PFSK-1 (cell line): ENCODE data around the gene ADGB.

Source experiments
- FOXP2 ChIP-seq: optimal IDR thresholded peaks from 2 replicates; pipeline ENCODE3; 2011; ENCODE audit warnings: borderline replicate concordance, control low read depth, inconsistent platforms; ENCODE audit not compliant: insufficient read depth; ENCODE audit errors: extremely low read length, extremely low read depth
- POLR2AphosphoS5 ChIP-seq: IDR thresholded peaks from 2 replicates; pipeline ENCODE4 v1.6.1; 2012; ENCODE audit warnings: low read depth, mild to moderate bottlenecking, control low read depth, low read length, moderate library complexity
- REST ChIP-seq, 2 experiments: IDR thresholded peaks; 2 replicates each; pipeline versions ENCODE4 v1.6.1 to v1.8.0; 2011 to 2012; ENCODE audit warnings: low read depth in 2 of 2, low read length in 2 of 2, control low read depth in 1 of 2, inconsistent platforms in 1 of 2, mild to moderate bottlenecking in 1 of 2, moderate library complexity in 1 of 2; ENCODE audit not compliant: insufficient read depth in 1 of 2
- SIN3A ChIP-seq: IDR thresholded peaks from 2 replicates; pipeline ENCODE4 v1.6.1; 2012; ENCODE audit warnings: mild to moderate bottlenecking, low read length, moderate library complexity, borderline replicate concordance; ENCODE audit not compliant: insufficient read depth
- TAF1 ChIP-seq: IDR thresholded peaks from 2 replicates; pipeline ENCODE4 v1.6.1; 2012; ENCODE audit warnings: low read length, control low read depth, borderline replicate concordance; ENCODE audit not compliant: insufficient read depth

The ADGB gene

GRCh38 chr6:146787876-146788508, 189.2 kb downstream of the ADGB start:
- no peak for TF ChIP-seq FOXP2
- no peak for TF ChIP-seq POLR2AphosphoS5
- TF ChIP-seq REST (IDR thresholded peaks at IDR 0.05; ENCODE audit: insufficient read depth in 1 of 2, low read depth in 2 of 2, low read length in 2 of 2): no peak
- no peak for TF ChIP-seq TAF1
- TF ChIP-seq SIN3A: no peak

GRCh38 chr6:146790561-146791091, 191.9 kb downstream of the ADGB start:
- TF ChIP-seq REST (IDR thresholded peaks at IDR 0.05; ENCODE audit: insufficient read depth in 1 of 2, low read depth in 2 of 2, low read length in 2 of 2) (no peak), SIN3A (no peak), POLR2AphosphoS5 (no peak), TAF1 (no peak), FOXP2 (no peak)

GRCh38 chr6:146791930-146792329, 193.2 kb downstream of the ADGB start:
- no peak for TF ChIP-seq TAF1
- no peak for TF ChIP-seq REST (IDR thresholded peaks at IDR 0.05; ENCODE audit: insufficient read depth in 1 of 2, low read depth in 2 of 2, low read length in 2 of 2)
- TF ChIP-seq SIN3A: no peak
- TF ChIP-seq FOXP2: no peak
- no peak for TF ChIP-seq POLR2AphosphoS5

- TF ChIP-seq FOXP2 (no peak), SIN3A (no peak), REST (IDR thresholded peaks at IDR 0.05; ENCODE audit: insufficient read depth in 1 of 2, low read depth in 2 of 2, low read length in 2 of 2) (no peak), TAF1 (no peak), POLR2AphosphoS5 (no peak)
These were observed 196.8 kb downstream of the ADGB start for GRCh38 chr6:146795479-146796133.
